OCI-LY3 (cell line): Measurements from ENCODE around the gene CERCAM.

Experiments used
- EZH2phosphoT487 ChIP-seq: fragments of 200-600 bp; shearing (Covaris generic); IDR thresholded peaks from 2 replicates; pipeline ENCODE4 v1.6.1; 2018; ENCODE audit warnings: antibody characterized with exemption, mixed run types, low read depth
- TF ChIP-seq, protein P1 (sequence below): fragments of 200-600, 300-600 bp; sonication (generic); IDR thresholded peaks from 2 replicates; pipeline ENCODE4 v1.5.1; 2014; ENCODE audit warnings: antibody characterized with exemption, low read length, low read depth

GRCh38 chr9:128422783-128423150 is 2.1 kb downstream of the CERCAM start:
- TF ChIP-seq, protein P1, sequence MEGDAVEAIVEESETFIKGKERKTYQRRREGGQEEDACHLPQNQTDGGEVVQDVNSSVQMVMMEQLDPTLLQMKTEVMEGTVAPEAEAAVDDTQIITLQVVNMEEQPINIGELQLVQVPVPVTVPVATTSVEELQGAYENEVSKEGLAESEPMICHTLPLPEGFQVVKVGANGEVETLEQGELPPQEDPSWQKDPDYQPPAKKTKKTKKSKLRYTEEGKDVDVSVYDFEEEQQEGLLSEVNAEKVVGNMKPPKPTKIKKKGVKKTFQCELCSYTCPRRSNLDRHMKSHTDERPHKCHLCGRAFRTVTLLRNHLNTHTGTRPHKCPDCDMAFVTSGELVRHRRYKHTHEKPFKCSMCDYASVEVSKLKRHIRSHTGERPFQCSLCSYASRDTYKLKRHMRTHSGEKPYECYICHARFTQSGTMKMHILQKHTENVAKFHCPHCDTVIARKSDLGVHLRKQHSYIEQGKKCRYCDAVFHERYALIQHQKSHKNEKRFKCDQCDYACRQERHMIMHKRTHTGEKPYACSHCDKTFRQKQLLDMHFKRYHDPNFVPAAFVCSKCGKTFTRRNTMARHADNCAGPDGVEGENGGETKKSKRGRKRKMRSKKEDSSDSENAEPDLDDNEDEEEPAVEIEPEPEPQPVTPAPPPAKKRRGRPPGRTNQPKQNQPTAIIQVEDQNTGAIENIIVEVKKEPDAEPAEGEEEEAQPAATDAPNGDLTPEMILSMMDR = no peak
- TF ChIP-seq EZH2phosphoT487 = no peak
